ENCODE results near the gene ADCY7.

DNA sequence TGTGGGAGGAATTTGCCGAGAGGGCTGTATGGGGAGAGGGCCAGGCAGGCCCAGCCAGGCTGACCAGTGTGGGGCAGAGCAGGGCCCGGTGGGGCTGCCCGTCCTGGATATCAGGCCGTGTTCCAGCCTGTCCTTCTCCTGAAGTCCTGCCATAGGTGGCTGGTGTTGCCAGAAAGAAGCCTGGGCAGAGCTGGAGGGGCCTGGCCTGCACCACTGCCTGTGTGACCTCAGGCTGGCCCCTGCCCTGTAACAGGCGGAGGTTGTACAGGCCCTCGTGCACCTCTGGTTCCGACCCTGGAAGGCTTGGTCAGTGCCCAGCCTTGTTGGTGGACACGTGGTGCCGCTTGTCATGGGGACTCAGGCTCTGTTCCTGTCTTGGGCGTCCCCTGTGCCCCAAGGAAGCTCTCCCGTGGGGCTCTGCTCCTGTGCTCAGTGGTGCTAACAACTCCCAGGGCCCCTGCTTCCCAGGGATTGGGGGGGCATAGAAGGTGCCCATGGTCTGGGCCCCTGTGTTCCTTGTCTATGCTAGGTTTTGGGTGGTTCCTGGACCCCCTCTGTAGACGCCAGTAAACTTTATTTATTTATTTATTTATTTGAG, 33.3 kb downstream of the ADCY7 start:
- TF ChIP-seq, protein P1, sequence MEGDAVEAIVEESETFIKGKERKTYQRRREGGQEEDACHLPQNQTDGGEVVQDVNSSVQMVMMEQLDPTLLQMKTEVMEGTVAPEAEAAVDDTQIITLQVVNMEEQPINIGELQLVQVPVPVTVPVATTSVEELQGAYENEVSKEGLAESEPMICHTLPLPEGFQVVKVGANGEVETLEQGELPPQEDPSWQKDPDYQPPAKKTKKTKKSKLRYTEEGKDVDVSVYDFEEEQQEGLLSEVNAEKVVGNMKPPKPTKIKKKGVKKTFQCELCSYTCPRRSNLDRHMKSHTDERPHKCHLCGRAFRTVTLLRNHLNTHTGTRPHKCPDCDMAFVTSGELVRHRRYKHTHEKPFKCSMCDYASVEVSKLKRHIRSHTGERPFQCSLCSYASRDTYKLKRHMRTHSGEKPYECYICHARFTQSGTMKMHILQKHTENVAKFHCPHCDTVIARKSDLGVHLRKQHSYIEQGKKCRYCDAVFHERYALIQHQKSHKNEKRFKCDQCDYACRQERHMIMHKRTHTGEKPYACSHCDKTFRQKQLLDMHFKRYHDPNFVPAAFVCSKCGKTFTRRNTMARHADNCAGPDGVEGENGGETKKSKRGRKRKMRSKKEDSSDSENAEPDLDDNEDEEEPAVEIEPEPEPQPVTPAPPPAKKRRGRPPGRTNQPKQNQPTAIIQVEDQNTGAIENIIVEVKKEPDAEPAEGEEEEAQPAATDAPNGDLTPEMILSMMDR (conservative IDR thresholded peaks at IDR 0.05) = no peak
- no peak for TF ChIP-seq ZFX (IDR thresholded peaks at IDR 0.05)

Data from C4-2B (cell line).